ENCODE measurements around the gene STARD3.

The STARD3 gene

GRCh38 chr17:39627712-39628516, 9.0 kb upstream of the STARD3 start:
- no peak for DNase-seq
- H3K4me1 ChIP-seq (ENCODE audit: control extremely low read depth in 1 of 4, control insufficient read depth in 4 of 4, insufficient read depth in 4 of 4, low read length in 3 of 4) = peaks cover 0 to 32% (median 28%) of the 10 kb centered on the region in 4 experiments
- no peaks in the 10 kb centered on the region for H3K36me3 ChIP-seq (ENCODE audit: control insufficient read depth in 4 of 4, insufficient read depth in 4 of 4, low read length in 3 of 4)
- H3K4me3 ChIP-seq (ENCODE audit: control insufficient read depth in 1 of 7, extremely low read depth in 1 of 7, insufficient read depth in 4 of 7, low read depth in 2 of 7, low read length in 6 of 7) = peak overlapping the region in 1 of 7 experiments; percentile 32
- peaks cover 0 to 53% (median 22%) of the 10 kb centered on the region in 5 experiments for H3K27me3 ChIP-seq (replicated peaks in 2 of 5; ENCODE audit: control insufficient read depth in 4 of 5, insufficient read depth in 5 of 5, low read length in 4 of 5)
- ChIA-PET POLR2A (no interaction called here), CTCF (interaction anchor here (0.7 to 20.3 kb wide), 7 partner anchors 13 to 81 kb away, joined by 3 to 445 read pairs (median 4); partner anchors contain the start of genes PNMT and TCAP)
- no peak overlapping the region for H3K27ac ChIP-seq (ENCODE audit: insufficient read depth in 1 of 2, low read depth in 1 of 2, low read length in 2 of 2, poor library complexity in 1 of 2, severe bottlenecking in 2 of 2)
- WGBS (ENCODE audit: insufficient coverage) = 90% methylated on average over 15 of the region's 16 CpGs
- H3K9me3 ChIP-seq (ENCODE audit: control extremely low read depth in 1 of 5, control insufficient read depth in 4 of 5, insufficient read depth in 2 of 5, low read depth in 1 of 5, low read length in 4 of 5) = no peaks in the 10 kb centered on the region

- 79% methylated on average over 6 of the region's 10 CpGs for WGBS (ENCODE audit: insufficient coverage)
- no peak for DNase-seq
- Histone ChIP-seq H3K4me3 (ENCODE audit: control insufficient read depth in 1 of 7, extremely low read depth in 1 of 7, insufficient read depth in 4 of 7, low read depth in 2 of 7, low read length in 6 of 7) (no peak overlapping the region), H3K36me3 (ENCODE audit: control insufficient read depth in 4 of 4, insufficient read depth in 4 of 4, low read length in 3 of 4) (no peaks in the 10 kb centered on the region), H3K4me1 (ENCODE audit: control extremely low read depth in 1 of 4, control insufficient read depth in 4 of 4, insufficient read depth in 4 of 4, low read length in 3 of 4) (peaks cover 0 to 30% (median 27%) of the 10 kb centered on the region in 4 experiments), H3K27ac (ENCODE audit: insufficient read depth in 1 of 2, low read depth in 1 of 2, low read length in 2 of 2, poor library complexity in 1 of 2, severe bottlenecking in 2 of 2) (no peak overlapping the region), H3K27me3 (replicated peaks in 2 of 5; ENCODE audit: control insufficient read depth in 4 of 5, insufficient read depth in 5 of 5, low read length in 4 of 5) (peaks cover 0 to 53% (median 22%) of the 10 kb centered on the region in 5 experiments), H3K9me3 (ENCODE audit: control extremely low read depth in 1 of 5, control insufficient read depth in 4 of 5, insufficient read depth in 2 of 5, low read depth in 1 of 5, low read length in 4 of 5) (no peaks in the 10 kb centered on the region)
- ChIA-PET CTCF (interaction anchor here (0.7 to 20.3 kb wide), 7 partner anchors 15 to 82 kb away, joined by 3 to 445 read pairs (median 4); partner anchors contain the start of genes PNMT and TCAP), POLR2A (no interaction called here)
Measured at GRCh38 chr17:39628655-39629493, 8.1 kb upstream of the STARD3 start.

- POLR2A ChIA-PET = no interaction called here
- CTCF ChIA-PET = interaction anchor here (2.7 to 20.3 kb wide), 3 partner anchors 7 to 41 kb away, joined by 15 to 445 read pairs (median 111); partner anchors contain the start of genes PNMT and TCAP
- H3K4me1 ChIP-seq (ENCODE audit: control extremely low read depth in 1 of 4, control insufficient read depth in 4 of 4, insufficient read depth in 4 of 4, low read length in 3 of 4) = peaks cover 0 to 30% (median 27%) of the 10 kb centered on the region in 4 experiments
- no peak for DNase-seq
- H3K9me3 ChIP-seq (ENCODE audit: control extremely low read depth in 1 of 5, control insufficient read depth in 4 of 5, insufficient read depth in 2 of 5, low read depth in 1 of 5, low read length in 4 of 5) = no peaks in the 10 kb centered on the region
- H3K27me3 ChIP-seq (replicated peaks in 2 of 5; ENCODE audit: control insufficient read depth in 4 of 5, insufficient read depth in 5 of 5, low read length in 4 of 5) = peaks cover 0 to 51% (median 19%) of the 10 kb centered on the region in 5 experiments
- no peak overlapping the region for H3K27ac ChIP-seq (ENCODE audit: insufficient read depth in 1 of 2, low read depth in 1 of 2, low read length in 2 of 2, poor library complexity in 1 of 2, severe bottlenecking in 2 of 2)
- no peak overlapping the region for H3K4me3 ChIP-seq (ENCODE audit: control insufficient read depth in 1 of 7, extremely low read depth in 1 of 7, insufficient read depth in 4 of 7, low read depth in 2 of 7, low read length in 6 of 7)
- 81% methylated on average over 2 of the region's 3 CpGs for WGBS (ENCODE audit: insufficient coverage)
- no peaks in the 10 kb centered on the region for H3K36me3 ChIP-seq (ENCODE audit: control insufficient read depth in 4 of 4, insufficient read depth in 4 of 4, low read length in 3 of 4)
Measured at GRCh38 chr17:39629494-39629880, 7.5 kb upstream of the STARD3 start.

GRCh38 chr17:39629898-39630297, 7.0 kb upstream of the STARD3 start:
- ChIA-PET CTCF (interaction anchor here (0.8 to 20.3 kb wide), 5 partner anchors 7 to 41 kb away, joined by 3 to 445 read pairs (median 15); partner anchors contain the start of genes PNMT and TCAP), POLR2A (no interaction called here)
- Histone ChIP-seq H3K4me3 (ENCODE audit: control insufficient read depth in 1 of 7, extremely low read depth in 1 of 7, insufficient read depth in 4 of 7, low read depth in 2 of 7, low read length in 6 of 7) (no peak overlapping the region), H3K9me3 (ENCODE audit: control extremely low read depth in 1 of 5, control insufficient read depth in 4 of 5, insufficient read depth in 2 of 5, low read depth in 1 of 5, low read length in 4 of 5) (no peaks in the 10 kb centered on the region), H3K36me3 (ENCODE audit: control insufficient read depth in 4 of 4, insufficient read depth in 4 of 4, low read length in 3 of 4) (no peaks in the 10 kb centered on the region), H3K4me1 (ENCODE audit: control extremely low read depth in 1 of 4, control insufficient read depth in 4 of 4, insufficient read depth in 4 of 4, low read length in 3 of 4) (peaks cover 0 to 33% (median 28%) of the 10 kb centered on the region in 4 experiments), H3K27me3 (replicated peaks in 2 of 5; ENCODE audit: control insufficient read depth in 4 of 5, insufficient read depth in 5 of 5, low read length in 4 of 5) (peaks cover 0 to 47% (median 16%) of the 10 kb centered on the region in 5 experiments), H3K27ac (ENCODE audit: insufficient read depth in 1 of 2, low read depth in 1 of 2, low read length in 2 of 2, poor library complexity in 1 of 2, severe bottlenecking in 2 of 2) (no peak overlapping the region)
- DNase-seq = no peak
- 96% methylated on average over 11 of the region's 12 CpGs for WGBS (ENCODE audit: insufficient coverage)

- ChIA-PET CTCF (interaction anchor here (0.6 to 20.3 kb wide), 5 partner anchors 9 to 84 kb away, joined by 3 to 445 read pairs (median 4); partner anchors contain the start of genes PNMT and TCAP), POLR2A (no interaction called here)
- 60% methylated on average over 1 of the region's 6 CpGs for WGBS (ENCODE audit: insufficient coverage)
Measured at GRCh38 chr17:39631403-39631802, 5.5 kb upstream of the STARD3 start.

GRCh38 chr17:39632153-39632941, 4.6 kb upstream of the STARD3 start:
- no peak overlapping the region for H3K27ac ChIP-seq (ENCODE audit: insufficient read depth in 1 of 2, low read depth in 1 of 2, low read length in 2 of 2, poor library complexity in 1 of 2, severe bottlenecking in 2 of 2)
- no peaks in the 10 kb centered on the region for H3K9me3 ChIP-seq (ENCODE audit: control extremely low read depth in 1 of 5, control insufficient read depth in 4 of 5, insufficient read depth in 2 of 5, low read depth in 1 of 5, low read length in 4 of 5)
- DNase-seq = peak in 1 of 3 donors; percentile 32
- WGBS (ENCODE audit: insufficient coverage) = 38% methylated on average over 6 of the region's 13 CpGs
- ChIA-PET CTCF (interaction anchor here (1.2 to 20.3 kb wide), 4 partner anchors 9 to 38 kb away, joined by 5 to 445 read pairs (median 154); partner anchors contain the start of genes PNMT and TCAP), POLR2A (interaction anchor here (0.9 kb wide), 1 partner anchor 47 kb away, joined by 3 read pairs; no protein-coding TSS in a partner anchor)
- peaks cover 0 to 23% (median 8%) of the 10 kb centered on the region in 5 experiments for H3K27me3 ChIP-seq (replicated peaks in 2 of 5; ENCODE audit: control insufficient read depth in 4 of 5, insufficient read depth in 5 of 5, low read length in 4 of 5)
- no peaks in the 10 kb centered on the region for H3K36me3 ChIP-seq (ENCODE audit: control insufficient read depth in 4 of 4, insufficient read depth in 4 of 4, low read length in 3 of 4)
- peaks cover 2 to 40% (median 32%) of the 10 kb centered on the region in 4 experiments for H3K4me1 ChIP-seq (ENCODE audit: control extremely low read depth in 1 of 4, control insufficient read depth in 4 of 4, insufficient read depth in 4 of 4, low read length in 3 of 4)
- H3K4me3 ChIP-seq (ENCODE audit: control insufficient read depth in 1 of 7, extremely low read depth in 1 of 7, insufficient read depth in 4 of 7, low read depth in 2 of 7, low read length in 6 of 7) = no peak overlapping the region

More at GRCh38 chr17:39631403-39631802, 5.5 kb upstream of the STARD3 start:
- Histone ChIP-seq H3K27me3 (replicated peaks in 2 of 5; ENCODE audit: control insufficient read depth in 4 of 5, insufficient read depth in 5 of 5, low read length in 4 of 5) (peaks cover 0 to 32% (median 8%) of the 10 kb centered on the region in 5 experiments), H3K27ac (ENCODE audit: insufficient read depth in 1 of 2, low read depth in 1 of 2, low read length in 2 of 2, poor library complexity in 1 of 2, severe bottlenecking in 2 of 2) (no peak overlapping the region), H3K4me3 (ENCODE audit: control insufficient read depth in 1 of 7, extremely low read depth in 1 of 7, insufficient read depth in 4 of 7, low read depth in 2 of 7, low read length in 6 of 7) (no peak overlapping the region), H3K4me1 (ENCODE audit: control extremely low read depth in 1 of 4, control insufficient read depth in 4 of 4, insufficient read depth in 4 of 4, low read length in 3 of 4) (peaks cover 2 to 43% (median 36%) of the 10 kb centered on the region in 4 experiments), H3K36me3 (ENCODE audit: control insufficient read depth in 4 of 4, insufficient read depth in 4 of 4, low read length in 3 of 4) (no peaks in the 10 kb centered on the region), H3K9me3 (ENCODE audit: control extremely low read depth in 1 of 5, control insufficient read depth in 4 of 5, insufficient read depth in 2 of 5, low read depth in 1 of 5, low read length in 4 of 5) (no peaks in the 10 kb centered on the region)
- no peak for DNase-seq
